ENCODE measurements around the gene C22orf39. TPM values are rescaled to one million over a fixed set of nuclear protein-coding genes. Genes with fewer than 3 reads are reported as not detected.

The C22orf39 gene, protein sequence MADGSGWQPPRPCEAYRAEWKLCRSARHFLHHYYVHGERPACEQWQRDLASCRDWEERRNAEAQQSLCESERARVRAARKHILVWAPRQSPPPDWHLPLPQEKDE
- total RNA-seq: 10 to 100 TPM; 31.1 to 36.4 TPM

DNA sequence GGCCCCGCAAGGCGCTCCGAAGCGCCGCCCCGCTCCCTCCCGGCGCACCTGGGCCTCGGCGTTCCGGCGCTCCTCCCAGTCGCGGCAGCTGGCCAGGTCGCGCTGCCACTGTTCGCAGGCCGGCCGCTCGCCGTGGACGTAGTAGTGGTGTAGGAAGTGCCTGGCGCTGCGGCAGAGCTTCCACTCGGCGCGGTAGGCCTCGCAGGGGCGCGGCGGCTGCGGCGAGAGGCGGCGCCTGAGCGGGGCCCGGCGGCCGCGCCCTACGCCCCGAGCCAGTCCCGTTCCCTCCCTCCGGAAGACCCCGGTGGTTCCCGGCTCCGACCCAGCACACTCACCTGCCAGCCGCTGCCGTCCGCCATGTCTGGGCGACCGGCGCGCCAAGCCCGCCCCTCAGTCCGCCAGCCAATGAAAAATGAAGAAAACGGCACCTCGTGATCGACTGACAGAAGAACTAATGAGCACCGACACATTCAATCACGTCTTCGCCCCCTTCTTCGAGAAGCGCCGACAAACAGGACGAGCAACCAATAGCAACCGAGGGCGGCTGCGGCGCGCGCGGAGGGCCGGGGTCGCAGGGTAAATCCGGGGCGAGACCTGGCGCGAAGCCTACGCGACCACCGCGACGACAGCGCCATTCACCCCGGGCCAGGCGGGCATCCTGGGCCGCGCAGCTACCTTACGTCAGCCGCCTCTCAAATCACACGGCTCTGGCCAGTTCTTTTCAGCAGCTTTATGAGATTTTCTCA lies at the start of gene C22orf39:
TSS of gene C22orf39 (minus strand) at position 382 of the 746 bp plus-strand sequence. CDS start at position 359, 23 bp downstream.
- Mint-ChIP-seq H3K4me3 (peak within 1 kb of the TSS; percentile 91), H3K4me1 (peaks cover 33% of the 10 kb centered on the region), H3K9me3 (ENCODE audit: low read depth) (no peaks in the 10 kb centered on the region), H3K27me3 (no peaks in the 10 kb centered on the region), H3K36me3 (peaks cover 17% of the 10 kb centered on the region), H3K27ac (peak within 1 kb of the TSS; percentile 95)
- ATAC-seq (peak; percentile 95), DNase-seq (peak; percentile 94)
- CTCF ChIA-PET: interaction anchor here (0.7 to 3.1 kb wide), 5 partner anchors 10 to 54 kb away, joined by 3 to 11 read pairs (median 4); partner anchors contain the start of gene CDC45

DNA sequence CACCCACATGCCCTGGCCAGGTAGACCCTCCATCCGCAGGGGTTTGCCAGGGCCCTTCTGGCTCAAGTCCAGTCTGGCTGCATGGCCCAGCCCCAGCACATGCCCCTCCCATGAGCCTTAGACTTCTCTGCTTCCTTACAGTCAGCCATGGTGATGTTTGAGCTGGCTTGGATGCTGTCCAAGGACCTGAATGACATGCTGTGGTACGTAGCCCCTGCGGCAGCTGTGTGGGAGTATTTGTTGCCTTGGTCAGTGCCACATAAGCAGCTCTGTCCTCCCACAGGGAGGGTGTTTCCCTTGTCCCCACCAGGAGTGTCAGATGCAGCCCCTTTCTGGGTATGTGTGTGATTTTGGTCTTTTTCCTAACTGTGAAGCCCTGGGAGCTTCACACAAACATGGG lies 49.7 kb upstream of the C22orf39 start:
- DNase-seq (no peak), ATAC-seq (no peak)
- CTCF ChIA-PET: no interaction called here
- no peak overlapping the region for H3K27ac Mint-ChIP-seq
- H3K27me3 Mint-ChIP-seq: no peaks in the 10 kb centered on the region
- H3K4me1 Mint-ChIP-seq: peaks cover 7% of the 10 kb centered on the region
- peaks cover 31% of the 10 kb centered on the region for H3K36me3 Mint-ChIP-seq
- H3K9me3 Mint-ChIP-seq (ENCODE audit: low read depth): no peaks in the 10 kb centered on the region
- H3K4me3 Mint-ChIP-seq: no peak overlapping the region

GRCh38 chr22:19496324-19496630 lies 48.8 kb upstream of the C22orf39 start:
- H3K27me3 Mint-ChIP-seq: no peaks in the 10 kb centered on the region
- H3K9me3 Mint-ChIP-seq (ENCODE audit: low read depth): no peaks in the 10 kb centered on the region
- H3K27ac Mint-ChIP-seq: no peak overlapping the region
- ATAC-seq (no peak), DNase-seq (no peak)
- H3K4me3 Mint-ChIP-seq: no peak overlapping the region
- peaks cover 14% of the 10 kb centered on the region for H3K4me1 Mint-ChIP-seq
- CTCF ChIA-PET: interaction anchor here (1.3 kb wide), 1 partner anchor 134 kb away, joined by 5 read pairs; no protein-coding TSS in a partner anchor
- peaks cover 39% of the 10 kb centered on the region for H3K36me3 Mint-ChIP-seq

DNA sequence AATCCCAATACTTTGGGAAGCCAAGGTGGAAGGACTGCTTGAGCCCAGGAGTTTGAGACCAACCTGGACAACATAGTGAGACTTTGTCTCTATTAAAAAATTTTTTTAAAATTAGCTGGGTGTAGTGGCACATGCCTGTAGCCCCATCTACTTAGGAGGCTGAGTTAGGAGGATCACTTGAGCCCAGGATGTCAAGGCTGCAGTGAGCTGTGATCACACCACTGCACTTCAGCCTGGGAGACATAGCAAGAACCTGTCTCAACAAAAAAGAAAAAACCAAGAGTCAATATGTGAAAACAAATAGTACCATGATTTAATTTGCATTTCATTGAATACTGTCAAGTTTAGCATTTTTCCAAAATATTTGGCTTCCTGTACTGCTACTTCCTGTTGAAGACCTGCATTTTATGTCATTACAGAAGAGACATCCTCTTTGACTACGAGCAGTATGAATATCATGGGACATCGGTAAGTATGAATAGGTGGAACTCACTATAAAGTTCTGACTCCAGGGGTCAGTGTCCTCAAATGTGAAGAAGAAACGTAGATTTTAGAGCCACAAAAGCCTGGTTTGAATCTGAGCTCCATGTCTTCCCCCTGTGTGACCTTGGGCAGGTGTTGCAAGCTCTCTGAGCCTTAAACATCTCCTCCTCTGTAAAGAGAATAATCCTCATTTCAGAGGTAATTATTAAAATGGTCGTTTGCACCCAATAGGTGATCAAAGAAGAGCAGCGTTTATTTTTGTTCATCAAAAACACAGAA lies 48.2 kb upstream of the C22orf39 start:
- Mint-ChIP-seq H3K9me3 (ENCODE audit: low read depth) (no peaks in the 10 kb centered on the region), H3K27me3 (no peaks in the 10 kb centered on the region), H3K4me3 (no peak overlapping the region), H3K36me3 (peaks cover 39% of the 10 kb centered on the region), H3K4me1 (peaks cover 14% of the 10 kb centered on the region), H3K27ac (no peak overlapping the region)
- no peak for ATAC-seq
- no peak for DNase-seq
- CTCF ChIA-PET: interaction anchor here (1.3 kb wide), 1 partner anchor 134 kb away, joined by 5 read pairs; no protein-coding TSS in a partner anchor

GRCh38 chr22:19494676-19495173 lies 47.2 kb upstream of the C22orf39 start:
- no peaks in the 10 kb centered on the region for H3K9me3 Mint-ChIP-seq (ENCODE audit: low read depth)
- ATAC-seq (no peak), DNase-seq (no peak)
- no peak overlapping the region for H3K4me3 Mint-ChIP-seq
- H3K27me3 Mint-ChIP-seq: no peaks in the 10 kb centered on the region
- CTCF ChIA-PET: no interaction called here
- H3K27ac Mint-ChIP-seq: no peak overlapping the region
- H3K36me3 Mint-ChIP-seq: peaks cover 45% of the 10 kb centered on the region
- peaks cover 19% of the 10 kb centered on the region for H3K4me1 Mint-ChIP-seq

- Mint-ChIP-seq H3K27ac (no peak overlapping the region), H3K9me3 (ENCODE audit: low read depth) (no peaks in the 10 kb centered on the region), H3K27me3 (no peaks in the 10 kb centered on the region), H3K36me3 (peaks cover 46% of the 10 kb centered on the region), H3K4me1 (peaks cover 21% of the 10 kb centered on the region), H3K4me3 (no peak overlapping the region)
- CTCF ChIA-PET: no interaction called here
- no peak for DNase-seq
- ATAC-seq: no peak
These were observed 46.6 kb upstream of the C22orf39 start for GRCh38 chr22:19494001-19494560.

- DNase-seq (no peak), ATAC-seq (peak; percentile 23)
- no peaks in the 10 kb centered on the region for H3K9me3 Mint-ChIP-seq (ENCODE audit: low read depth)
- H3K36me3 Mint-ChIP-seq: peaks cover 56% of the 10 kb centered on the region
- no peak overlapping the region for H3K4me3 Mint-ChIP-seq
- H3K4me1 Mint-ChIP-seq: peaks cover 21% of the 10 kb centered on the region
- H3K27me3 Mint-ChIP-seq: no peaks in the 10 kb centered on the region
- peak overlapping the region; percentile 36 for H3K27ac Mint-ChIP-seq
- CTCF ChIA-PET: interaction anchor here (1.9 kb wide), 1 partner anchor 15 kb away, joined by 5 read pairs; no protein-coding TSS in a partner anchor
These were observed 45.1 kb upstream of the C22orf39 start for GRCh38 chr22:19492504-19493174.

DNA sequence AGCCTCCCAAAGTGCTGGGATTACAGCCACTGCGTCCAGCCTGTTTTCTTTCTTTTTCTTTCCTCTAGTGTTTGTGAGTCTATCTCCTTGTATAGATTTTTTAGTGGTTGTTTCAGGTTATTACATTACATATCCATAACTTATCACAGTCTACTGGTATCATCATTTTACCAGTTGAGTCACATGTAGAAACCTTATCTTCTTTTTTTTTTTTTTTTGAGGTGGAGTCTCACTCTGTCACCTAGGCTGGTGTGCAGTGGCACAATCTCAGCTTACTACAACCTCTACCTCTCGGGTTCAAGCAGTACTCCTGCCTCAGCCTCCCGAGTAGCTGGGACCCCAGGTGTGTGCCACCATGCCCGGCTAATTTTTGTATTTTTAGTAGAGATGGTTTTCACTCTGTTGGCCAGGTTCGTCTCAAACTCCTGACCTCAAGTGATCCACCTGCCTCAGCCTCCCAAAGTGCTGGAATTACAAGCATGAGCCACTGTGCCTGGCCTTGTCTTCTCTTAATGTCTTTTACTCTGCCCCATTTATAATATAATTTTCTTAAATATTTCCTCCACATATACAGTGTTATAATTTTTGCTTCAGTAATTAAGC lies 43.2 kb upstream of the C22orf39 start:
- no peaks in the 10 kb centered on the region for H3K27me3 Mint-ChIP-seq
- H3K4me3 Mint-ChIP-seq: no peak overlapping the region
- CTCF ChIA-PET: interaction anchor here (1.2 to 1.9 kb wide), 2 partner anchors 13 to 16 kb away, joined by 4 to 5 read pairs; no protein-coding TSS in a partner anchor
- H3K9me3 Mint-ChIP-seq (ENCODE audit: low read depth): no peaks in the 10 kb centered on the region
- no peak overlapping the region for H3K27ac Mint-ChIP-seq
- no peak for ATAC-seq
- no peak for DNase-seq
- H3K36me3 Mint-ChIP-seq: peaks cover 51% of the 10 kb centered on the region
- H3K4me1 Mint-ChIP-seq: peaks cover 21% of the 10 kb centered on the region

DNA sequence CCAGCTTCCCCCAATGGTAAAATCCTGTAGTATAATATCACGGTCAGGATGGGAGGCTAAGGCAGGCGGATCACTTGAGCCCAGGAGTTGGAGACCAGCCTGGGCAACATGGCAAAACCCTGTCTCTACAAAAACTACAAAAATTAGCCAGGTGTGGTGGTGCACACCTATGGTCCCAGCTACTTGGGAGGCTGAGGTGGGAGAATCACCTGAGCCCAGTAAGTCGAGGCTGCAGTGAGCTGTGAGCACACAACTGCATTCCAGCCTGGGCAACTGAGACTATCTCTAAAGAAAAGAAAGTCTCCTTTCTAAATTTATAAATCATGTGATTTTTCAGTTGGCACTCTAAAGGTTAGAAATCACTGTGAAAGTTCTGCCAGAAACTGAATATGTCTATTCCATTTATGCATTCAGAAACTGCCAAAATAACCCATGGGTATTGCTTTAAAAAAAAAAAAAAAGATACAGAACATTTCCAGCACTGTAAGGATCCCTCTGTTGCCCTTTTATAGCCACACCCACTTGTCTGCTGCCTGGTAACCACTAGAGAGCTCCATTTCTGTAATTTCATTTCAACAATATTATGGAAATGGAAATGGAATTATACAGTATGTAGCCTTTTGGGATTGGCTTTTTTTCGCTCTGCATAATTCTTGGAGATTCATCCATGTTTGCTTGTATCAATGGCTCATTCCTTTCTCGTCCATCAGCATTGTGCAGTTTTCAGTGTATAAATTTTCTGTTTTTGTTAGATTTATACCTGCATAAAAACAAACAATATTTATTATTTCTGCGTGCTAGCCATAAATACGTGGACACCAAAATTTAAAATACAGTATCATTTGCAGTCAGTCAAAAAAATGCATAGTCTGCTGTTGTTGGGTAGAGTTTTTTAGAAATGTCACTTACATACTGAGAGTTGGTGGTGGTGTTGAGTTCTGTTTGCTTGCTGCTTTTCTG lies 41.7 kb upstream of the C22orf39 start:
- no peak for ATAC-seq
- DNase-seq: no peak
- Mint-ChIP-seq H3K9me3 (ENCODE audit: low read depth) (no peaks in the 10 kb centered on the region), H3K27me3 (no peaks in the 10 kb centered on the region), H3K4me1 (peaks cover 23% of the 10 kb centered on the region), H3K4me3 (no peak overlapping the region), H3K36me3 (peaks cover 55% of the 10 kb centered on the region), H3K27ac (no peak overlapping the region)
- CTCF ChIA-PET: interaction anchor here (1.7 kb wide), 1 partner anchor 141 kb away, joined by 6 read pairs; no protein-coding TSS in a partner anchor

DNA sequence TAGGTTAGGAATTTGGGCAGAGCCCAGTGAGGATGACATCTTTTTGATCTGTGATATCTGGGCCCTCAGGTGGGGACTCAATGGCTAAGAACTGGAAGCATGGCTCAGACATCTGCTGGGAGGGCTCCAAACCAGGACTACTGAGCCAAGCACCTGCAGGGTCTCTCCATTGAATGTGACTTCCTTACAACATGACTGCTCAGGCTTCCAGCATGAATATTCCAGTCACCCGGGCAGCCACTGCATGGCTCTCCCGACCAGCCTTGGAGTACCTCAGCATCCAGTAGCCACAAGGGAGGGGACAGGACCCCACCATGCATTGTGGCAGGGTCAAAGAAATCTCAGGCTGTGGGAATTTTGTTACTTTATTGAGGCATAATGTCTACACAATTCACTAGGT lies 40.8 kb upstream of the C22orf39 start:
- Mint-ChIP-seq H3K9me3 (ENCODE audit: low read depth) (no peaks in the 10 kb centered on the region), H3K27me3 (no peaks in the 10 kb centered on the region), H3K4me1 (peaks cover 27% of the 10 kb centered on the region), H3K27ac (no peak overlapping the region), H3K4me3 (no peak overlapping the region), H3K36me3 (peaks cover 56% of the 10 kb centered on the region)
- no peak for DNase-seq
- CTCF ChIA-PET: no interaction called here
- ATAC-seq: no peak

GRCh38 chr22:19483481-19484244 lies 36.2 kb upstream of the C22orf39 start:
- CTCF ChIA-PET: no interaction called here
- H3K4me3 Mint-ChIP-seq: no peak overlapping the region
- H3K4me1 Mint-ChIP-seq: peaks cover 24% of the 10 kb centered on the region
- H3K36me3 Mint-ChIP-seq: peaks cover 43% of the 10 kb centered on the region
- ATAC-seq (no peak), DNase-seq (no peak)
- H3K27ac Mint-ChIP-seq: no peak overlapping the region
- H3K9me3 Mint-ChIP-seq (ENCODE audit: low read depth): no peaks in the 10 kb centered on the region
- no peaks in the 10 kb centered on the region for H3K27me3 Mint-ChIP-seq

Data from activated CD8-positive, alpha-beta memory T cell treated with anti-CD3 and anti-CD28 coated beads, Interleukin-2, amount 10 ng/mL, durations not matched to agents 7 days and 5 days (primary cell).